HG03064 (cell line): ENCODE measurements around the gene CPLX4.
A peak's percentile ranks its signal among the peaks of the same experiment; 100 is the strongest.

Experiments
- ATAC-seq: cut with Tn5 transposase; IDR thresholded peaks from one replicate; pipeline ENCODE4 v1.9.1; 2021; ENCODE audit warnings: low read depth; ENCODE audit not compliant: unreplicated experiment

The CPLX4 gene, protein sequence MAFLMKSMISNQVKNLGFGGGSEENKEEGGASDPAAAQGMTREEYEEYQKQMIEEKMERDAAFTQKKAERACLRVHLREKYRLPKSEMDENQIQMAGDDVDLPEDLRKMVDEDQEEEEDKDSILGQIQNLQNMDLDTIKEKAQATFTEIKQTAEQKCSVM

GRCh38 chr18:59318460-59319050 is at the start of gene CPLX4:
CPLX4 (minus strand) TSS chr18:59318649; CDS start chr18:59318462, 187 bp downstream.
- ATAC-seq, result no peak

- no peak for ATAC-seq
These were observed 41.9 kb upstream of the CPLX4 start for GRCh38 chr18:59360381-59360780.

GRCh38 chr18:59359576-59359952 is 41.1 kb upstream of the CPLX4 start:
- ATAC-seq, result peak; percentile 12

GRCh38 chr18:59358712-59359575 is 40.5 kb upstream of the CPLX4 start, which contains the start of gene LMAN1:
LMAN1 (minus strand) TSS chr18:59359265; CDS start chr18:59359244, 21 bp downstream.
- peak; percentile 95 for ATAC-seq

- no peak for ATAC-seq
These were observed 39.9 kb upstream of the CPLX4 start for GRCh38 chr18:59358414-59358711.

DNA sequence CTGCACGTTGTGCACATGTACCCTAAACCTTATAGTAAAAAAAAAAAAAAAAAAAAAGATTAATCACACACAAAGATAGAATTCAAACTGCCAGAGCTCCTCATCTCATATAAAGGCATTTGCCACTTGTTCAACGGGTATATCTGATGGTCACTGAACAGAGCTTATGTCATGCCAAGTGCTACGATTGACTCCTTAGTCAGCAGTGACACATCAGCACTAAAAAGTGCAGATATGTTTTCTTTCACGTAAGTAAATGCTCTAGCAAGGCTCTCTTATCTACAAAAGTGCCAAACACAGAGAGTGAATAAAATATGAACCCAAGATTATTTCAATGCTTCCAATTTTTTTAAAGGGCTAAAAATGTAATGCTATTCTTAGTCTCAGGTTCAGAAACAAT is 39.5 kb upstream of the CPLX4 start:
- no peak for ATAC-seq

DNA sequence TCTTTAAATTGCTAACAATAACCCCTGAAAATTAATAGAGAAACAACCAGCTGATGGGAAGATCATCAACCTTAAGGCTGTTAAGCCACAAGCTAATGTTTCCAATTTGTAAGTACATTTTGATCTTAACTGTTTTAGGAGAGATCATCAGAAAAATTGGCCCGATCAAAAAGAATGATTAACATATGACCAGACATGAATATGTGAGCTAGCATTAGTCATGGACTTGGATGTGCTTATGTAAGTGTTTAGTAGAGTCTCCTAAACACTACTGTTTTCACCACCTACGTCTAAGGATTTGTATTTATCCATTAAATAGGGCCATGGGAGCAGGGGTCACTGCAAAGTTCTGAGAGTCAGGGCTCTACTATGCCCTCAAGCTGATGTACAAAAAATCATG is 36.3 kb upstream of the CPLX4 start:
- ATAC-seq, result no peak

- no peak for ATAC-seq
These were observed 34.7 kb upstream of the CPLX4 start for GRCh38 chr18:59353079-59353680.

- ATAC-seq, result no peak
These were observed 33.9 kb upstream of the CPLX4 start for GRCh38 chr18:59352250-59352855.

GRCh38 chr18:59345556-59345955 is 27.1 kb upstream of the CPLX4 start:
- ATAC-seq, result no peak

GRCh38 chr18:59344996-59345395 is 26.5 kb upstream of the CPLX4 start:
- no peak for ATAC-seq

DNA sequence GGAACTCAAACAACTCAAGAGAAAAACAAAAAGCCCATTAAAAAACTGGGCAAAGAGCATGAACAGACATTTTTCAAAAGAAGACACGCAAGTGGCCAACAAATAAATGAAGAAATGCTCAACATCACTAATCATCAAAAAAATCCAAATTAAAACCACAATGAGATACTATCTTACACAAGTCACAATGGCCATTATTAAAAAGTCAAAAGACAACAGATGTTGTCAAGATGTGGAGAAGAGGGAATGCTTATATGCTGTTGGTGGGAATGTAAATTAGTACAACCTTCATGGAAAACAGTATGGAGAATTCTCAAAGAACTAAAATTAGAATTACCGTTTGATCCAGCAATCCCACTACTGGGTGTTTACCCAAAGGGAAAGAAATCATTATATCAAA is 25.5 kb upstream of the CPLX4 start:
- no peak for ATAC-seq

GRCh38 chr18:59340817-59341216 is 22.4 kb upstream of the CPLX4 start:
- ATAC-seq, result peak; percentile 63

GRCh38 chr18:59340312-59340711 is 21.9 kb upstream of the CPLX4 start:
- no peak for ATAC-seq

DNA sequence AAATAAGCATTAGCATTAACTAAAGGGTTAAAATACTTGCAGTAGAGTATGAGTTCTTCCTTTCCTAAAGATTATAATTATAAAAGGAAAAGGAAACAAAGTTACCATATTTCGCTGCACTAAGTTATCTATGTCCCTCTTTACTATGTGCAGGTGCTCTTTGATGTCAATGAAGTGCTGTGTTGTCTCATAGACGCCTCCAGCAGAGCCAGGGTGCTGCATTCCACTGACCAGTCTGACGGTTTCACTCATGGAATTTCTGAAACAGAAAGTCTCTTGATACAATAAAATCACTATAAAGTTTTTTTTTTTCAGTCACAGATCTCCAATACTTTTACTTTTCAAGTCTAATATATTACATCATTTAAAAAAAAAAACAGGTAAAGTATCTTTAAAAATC is 14.5 kb upstream of the CPLX4 start:
- no peak for ATAC-seq

GRCh38 chr18:59328683-59329082 is 10.2 kb upstream of the CPLX4 start:
- no peak for ATAC-seq

- ATAC-seq, result no peak
These were observed 7.5 kb upstream of the CPLX4 start for GRCh38 chr18:59325965-59326364.

- no peak for ATAC-seq
These were observed 6.1 kb upstream of the CPLX4 start for GRCh38 chr18:59324623-59324971.

DNA sequence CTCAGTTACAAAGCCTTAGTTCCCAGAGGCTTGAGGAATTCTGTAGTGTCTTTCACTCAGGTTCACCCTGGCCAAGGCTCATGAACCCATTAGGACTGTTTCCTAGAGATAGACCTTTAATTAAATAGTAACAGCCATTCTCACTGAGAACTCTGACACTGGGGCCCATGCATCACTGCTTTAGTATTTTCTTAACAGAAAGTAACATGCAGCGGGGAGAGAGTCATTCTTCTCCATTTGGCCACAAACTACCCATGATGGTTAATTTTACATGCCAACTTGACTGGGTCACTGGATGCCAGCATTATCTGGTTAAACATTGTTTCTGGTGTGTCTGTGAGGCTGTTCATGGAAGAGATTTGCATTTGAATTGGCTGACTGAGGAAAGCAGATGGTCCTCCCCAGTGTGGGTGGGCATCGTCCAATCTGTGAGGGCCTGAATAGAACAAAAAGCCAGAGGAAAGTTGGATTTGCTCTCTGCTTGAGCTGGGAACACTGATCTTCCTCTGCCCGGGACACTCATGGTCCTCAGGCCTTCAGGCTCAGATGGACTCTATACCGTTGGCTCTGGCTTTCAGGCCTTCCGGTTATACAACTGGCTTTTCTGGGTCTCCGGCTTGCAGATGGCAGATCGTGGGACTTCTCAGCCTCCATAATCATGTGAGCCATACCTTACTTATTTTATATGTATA is 5.6 kb upstream of the CPLX4 start:
- no peak for ATAC-seq

GRCh38 chr18:59311631-59312030 is 6.8 kb downstream of the CPLX4 start:
- ATAC-seq, result no peak

GRCh38 chr18:59308938-59309260 is 9.6 kb downstream of the CPLX4 start:
- no peak for ATAC-seq
